ENCODE data around the gene IDH1. TPM values are rescaled to one million over a fixed set of nuclear protein-coding genes. Genes with fewer than 3 reads are reported as not detected.

Gene IDH1
- total and polyA plus RNA-seq, 2 of the 4 experiments (the other 2 are of a cell fraction), result 53.5 to 77.1 TPM

DNA sequence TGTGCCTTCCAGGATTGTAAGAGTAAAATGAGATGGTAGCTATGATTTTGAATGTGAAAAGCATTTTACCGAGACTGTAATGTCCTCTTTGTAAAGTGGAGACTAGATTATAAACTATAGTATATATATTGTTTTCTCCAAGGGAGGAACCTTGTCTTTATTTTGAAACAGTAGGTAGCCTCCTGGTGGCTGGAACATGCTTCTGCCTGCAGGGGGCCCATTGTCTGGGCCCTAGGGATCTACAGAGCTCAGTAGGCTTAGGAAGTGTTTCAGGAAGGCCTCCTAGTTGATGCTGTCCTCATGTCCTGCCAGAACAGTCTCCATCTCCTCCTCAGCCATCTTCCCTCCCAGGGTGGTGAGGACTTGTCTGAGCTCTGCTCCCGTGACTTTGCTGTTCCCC lies 14.2 kb upstream of the IDH1 start:
- peaks cover 11% of the 10 kb centered on the region for H3K36me3 ChIP-seq (ENCODE audit: control insufficient read depth, insufficient read depth, low read length)
- H3K56ac ChIP-seq (ENCODE audit: extremely low read depth, insufficient read depth, low read length), result no peak overlapping the region
- H2BK120ac ChIP-seq (ENCODE audit: low read depth, low read length), result no peak overlapping the region
- in situ Hi-C loops (cut with MboI; ENCODE audit: low sequenced_read_pairs), result loop anchor here (25.0 kb wide), 1 partner anchor 532 kb away; no protein-coding TSS in a partner anchor
- no peak overlapping the region for H2BK15ac ChIP-seq (ENCODE audit: low read depth, low read length)
- peaks cover 5% of the 10 kb centered on the region; the same call in 1 of the 2 replicates for H3K4me1 ChIP-seq (ENCODE audit: control insufficient read depth, insufficient read depth, low read length)
- no peak overlapping the region for H4K8ac ChIP-seq (ENCODE audit: low read depth in 2 of 2, low read length in 2 of 2)
- dilution Hi-C loops (cut with HindIII; ENCODE audit: low sequenced_read_pairs, unreplicated experiment), result no loop called here
- DNase-seq (no peak), ATAC-seq (ENCODE audit: low read depth) (no peak)
- no TSS peak for BruUV-seq (replicated peaks)
- H2BK5ac ChIP-seq (ENCODE audit: low read depth, low read length, poor library complexity, severe bottlenecking), result no peak overlapping the region
- H3K23ac ChIP-seq (ENCODE audit: low read depth, low read length), result 0 out of 2 replicates have a peak overlapping the region, but pooled peaks have one; percentile 60
- H3K27ac ChIP-seq (ENCODE audit: insufficient read depth, low read length), result no peak overlapping the region
- H2AK5ac ChIP-seq (ENCODE audit: low read depth, low read length), result no peak overlapping the region
- no peak overlapping the region for H3K14ac ChIP-seq (replicated peaks; ENCODE audit: low read depth, low read length)
- H2AK9ac ChIP-seq (replicated peaks; ENCODE audit: low read depth, low read length, poor library complexity), result no peak overlapping the region
- no CpG with 5 or more reads among the region's 2 CpGs for WGBS, 2 experiments (ENCODE audit: extremely low coverage in 2 of 2, insufficient read length in 1 of 2)
- intact Hi-C loops (cut with micrococcal nuclease), result no loop called here
- peaks cover 16% of the 10 kb centered on the region; the same call in 1 of the 2 replicates for H4K20me1 ChIP-seq (ENCODE audit: insufficient read depth, low read length)
- ChIA-PET POLR2A (ENCODE audit: unreplicated experiment) (no interaction called here), CTCF (interaction anchor here (1.5 kb wide), 1 partner anchor 12 kb away, joined by 6 read pairs; no protein-coding TSS in a partner anchor)
- H4K5ac ChIP-seq (ENCODE audit: low read depth, low read length), result no peak overlapping the region
- no peak overlapping the region for H3K9ac ChIP-seq (ENCODE audit: low read depth, low read length)
- no peak overlapping the region for H3K4me3 ChIP-seq (ENCODE audit: insufficient read depth, low read depth, low read length)
- H3K9me3 ChIP-seq (ENCODE audit: control insufficient read depth, insufficient read depth, low read length), result no peaks in the 10 kb centered on the region
- peaks cover 13 to 19% of the 10 kb centered on the region in 2 experiments for H3K79me1 ChIP-seq (ENCODE audit: low read depth in 1 of 2, low read length in 2 of 2)
- no peaks in the 10 kb centered on the region for H3K27me3 ChIP-seq (ENCODE audit: control insufficient read depth, insufficient read depth, low read length)
- H2BK20ac ChIP-seq (ENCODE audit: low read depth, low read length), result no peak overlapping the region
- peaks cover 8% of the 10 kb centered on the region for H3K9me1 ChIP-seq (ENCODE audit: insufficient read depth, low read length)
- no peak overlapping the region for H4K91ac ChIP-seq (ENCODE audit: insufficient read depth, low read depth, low read length)
- no peak overlapping the region for H3K18ac ChIP-seq (ENCODE audit: low read depth, low read length)
- H3K4me2 ChIP-seq (ENCODE audit: low read depth, low read length), result no peak overlapping the region
- no peak overlapping the region for H2AFZ ChIP-seq (replicated peaks; ENCODE audit: low read length, poor library complexity)
- no peak for TF ChIP-seq FOS (IDR thresholded peaks at IDR 0.05; ENCODE audit: low read depth, low read length)
- TF ChIP-seq, protein P1, sequence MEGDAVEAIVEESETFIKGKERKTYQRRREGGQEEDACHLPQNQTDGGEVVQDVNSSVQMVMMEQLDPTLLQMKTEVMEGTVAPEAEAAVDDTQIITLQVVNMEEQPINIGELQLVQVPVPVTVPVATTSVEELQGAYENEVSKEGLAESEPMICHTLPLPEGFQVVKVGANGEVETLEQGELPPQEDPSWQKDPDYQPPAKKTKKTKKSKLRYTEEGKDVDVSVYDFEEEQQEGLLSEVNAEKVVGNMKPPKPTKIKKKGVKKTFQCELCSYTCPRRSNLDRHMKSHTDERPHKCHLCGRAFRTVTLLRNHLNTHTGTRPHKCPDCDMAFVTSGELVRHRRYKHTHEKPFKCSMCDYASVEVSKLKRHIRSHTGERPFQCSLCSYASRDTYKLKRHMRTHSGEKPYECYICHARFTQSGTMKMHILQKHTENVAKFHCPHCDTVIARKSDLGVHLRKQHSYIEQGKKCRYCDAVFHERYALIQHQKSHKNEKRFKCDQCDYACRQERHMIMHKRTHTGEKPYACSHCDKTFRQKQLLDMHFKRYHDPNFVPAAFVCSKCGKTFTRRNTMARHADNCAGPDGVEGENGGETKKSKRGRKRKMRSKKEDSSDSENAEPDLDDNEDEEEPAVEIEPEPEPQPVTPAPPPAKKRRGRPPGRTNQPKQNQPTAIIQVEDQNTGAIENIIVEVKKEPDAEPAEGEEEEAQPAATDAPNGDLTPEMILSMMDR (conservative IDR thresholded peaks at IDR 0.05; ENCODE audit: low read depth, low read length), result peak; percentile 20; the same call in 1 of the 2 replicates
- H3K4ac ChIP-seq (ENCODE audit: low read depth, low read length), result no peak overlapping the region

All from IMR-90 (cell line).